MM.1S (cell line): Measurements from ENCODE around the gene CELSR3.

Experiments
- DNase-seq: peaks from one replicate; pipeline ENCODE4 v3.0.0-alpha.2; 2015
- H2AFZ ChIP-seq: fragments of 300-600 bp; sonication (generic); 2 replicates; pipeline ENCODE4 v1.6.0; 2016; ENCODE audit warnings: antibody characterized with exemption, low read length
- H3F3A ChIP-seq: fragments of 300-600 bp; sonication (generic); 2 replicates; pipeline ENCODE4 v1.6.1; 2016; ENCODE audit warnings: mild to moderate bottlenecking, antibody characterized with exemption, low read length, moderate library complexity, mixed read lengths; ENCODE audit not compliant: insufficient read depth
- H3K27ac ChIP-seq: fragments of 300-600 bp; sonication (generic); 2 replicates; pipeline ENCODE4 v1.5.1; 2016; ENCODE audit warnings: mild to moderate bottlenecking, low read length
- H3K27me3 ChIP-seq: fragments of 300-600 bp; sonication (generic); replicated peaks from 2 replicates; pipeline ENCODE4 v1.6.0; 2016; ENCODE audit warnings: low read length; ENCODE audit not compliant: insufficient read depth
- H3K36me3 ChIP-seq: fragments of 300-600 bp; sonication (generic); replicated peaks from 2 replicates; pipeline ENCODE4 v1.6.1; 2016; ENCODE audit warnings: mild to moderate bottlenecking, low read length, mixed read lengths; ENCODE audit not compliant: insufficient read depth
- H3K4me1 ChIP-seq: fragments of 300-600 bp; sonication (generic); 2 replicates; pipeline ENCODE4 v1.6.1; 2016; ENCODE audit warnings: low read length, mixed read lengths
- H3K4me2 ChIP-seq: fragments of 300-600 bp; sonication (generic); 2 replicates; pipeline ENCODE4 v1.6.0; 2016; ENCODE audit warnings: low read depth, low read length
- H3K4me3 ChIP-seq: fragments of 300-600 bp; sonication (generic); 2 replicates; pipeline ENCODE4 v1.5.1; 2016; ENCODE audit warnings: low read length, mixed read lengths
- H3K79me2 ChIP-seq: fragments of 300-600 bp; sonication (generic); 2 replicates; pipeline ENCODE4 v1.6.1; 2016; ENCODE audit warnings: mixed run types, low read length, mixed read lengths
- H3K9ac ChIP-seq: fragments of 300-600 bp; sonication (generic); 2 replicates; pipeline ENCODE4 v1.6.1; 2016; ENCODE audit warnings: low read length, mixed read lengths
- H3K9me2 ChIP-seq: fragments of 300-600 bp; sonication (generic); replicated peaks from 2 replicates; pipeline ENCODE4 v1.6.1; 2016; ENCODE audit warnings: mild to moderate bottlenecking, low read length, mixed read lengths; ENCODE audit not compliant: insufficient read depth
- H3K9me3 ChIP-seq: fragments of 300-600 bp; sonication (generic); replicated peaks from 2 replicates; pipeline ENCODE4 v1.6.1; 2016; ENCODE audit warnings: mild to moderate bottlenecking, low read length, mixed read lengths; ENCODE audit not compliant: insufficient read depth
- H4K20me1 ChIP-seq: fragments of 300-600 bp; sonication (generic); 2 replicates; pipeline ENCODE4 v1.6.1; 2016; ENCODE audit warnings: mild to moderate bottlenecking, low read length, moderate library complexity, mixed read lengths; ENCODE audit not compliant: insufficient read depth
- EZH2 ChIP-seq: fragments of 300-600 bp; sonication (generic); optimal IDR thresholded peaks from 2 replicates; pipeline ENCODE3; 2017; ENCODE audit warnings: low read depth, mild to moderate bottlenecking, antibody characterized with exemption, low read length, mixed read lengths
- EZH2phosphoT487 ChIP-seq: fragments of 300-600 bp; sonication (generic); IDR thresholded peaks from 2 replicates; pipeline ENCODE4 v1.6.1; 2018; ENCODE audit warnings: antibody characterized with exemption, low read length
- TF ChIP-seq, protein P1 (sequence below): fragments of 300-600 bp; sonication (generic); IDR thresholded peaks from 2 replicates; pipeline ENCODE4 v1.5.1; 2016; ENCODE audit warnings: antibody characterized with exemption, low read length, mixed read lengths

The CELSR3 gene

DNA sequence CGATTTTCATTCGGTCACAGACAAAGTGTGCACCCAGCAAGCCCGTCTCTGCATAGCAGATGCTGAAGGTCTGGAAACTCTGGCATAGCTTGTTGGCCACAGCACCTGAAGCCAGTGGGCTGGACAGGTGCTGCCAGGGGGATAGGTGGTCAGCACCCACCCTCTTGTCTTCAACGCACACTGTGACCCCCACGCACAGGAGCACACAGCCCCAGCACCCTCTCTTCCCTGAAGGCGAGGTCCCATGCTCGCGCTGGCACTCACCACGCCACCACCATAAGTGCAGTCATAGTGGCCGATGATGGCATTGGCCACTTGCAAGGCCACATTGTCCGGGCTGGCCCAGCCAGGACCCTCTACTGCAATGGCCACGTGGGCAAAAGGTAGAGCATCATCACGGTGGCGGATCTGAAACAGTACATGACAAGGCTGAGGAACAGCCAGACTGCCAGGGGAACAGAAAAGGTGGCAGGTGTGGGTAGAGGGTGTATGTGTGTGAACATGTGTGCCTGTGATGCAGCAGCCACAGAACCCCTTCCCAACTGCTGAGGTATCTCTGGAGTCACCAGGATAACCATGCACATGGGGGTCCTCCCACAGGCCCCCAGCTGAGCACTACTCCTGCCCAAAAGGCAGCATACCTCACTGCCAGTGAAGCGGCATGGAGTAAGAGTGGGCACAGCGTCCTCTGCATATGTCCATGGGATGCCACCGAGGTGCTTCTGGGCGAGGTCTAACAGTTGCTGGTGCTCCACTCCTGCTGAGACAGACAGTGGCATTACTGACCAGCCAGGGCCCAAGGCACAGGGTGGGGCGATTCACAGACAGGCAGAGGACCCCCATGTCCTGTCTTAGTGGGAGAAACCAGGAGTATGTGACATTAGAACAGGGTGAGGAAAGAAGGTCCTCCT is 61.7 kb downstream of the CELSR3 start:
- Histone ChIP-seq H3K9me3 (no peaks in the 10 kb centered on the region), H3K79me2 (peaks cover 9% of the 10 kb centered on the region; the same call in 1 of the 2 replicates), H3K4me3 (no peak overlapping the region), H2AFZ (no peak overlapping the region), H3F3A (no peaks in the 10 kb centered on the region), H3K4me1 (no peaks in the 10 kb centered on the region), H3K4me2 (no peak overlapping the region), H3K9ac (no peak overlapping the region), H3K9me2 (no peaks in the 10 kb centered on the region), H3K27me3 (no peaks in the 10 kb centered on the region), H3K36me3 (no peaks in the 10 kb centered on the region; the same call in 1 of the 2 replicates), H3K27ac (no peak overlapping the region), H4K20me1 (no peaks in the 10 kb centered on the region)
- DNase-seq: no peak
- TF ChIP-seq, protein P1, sequence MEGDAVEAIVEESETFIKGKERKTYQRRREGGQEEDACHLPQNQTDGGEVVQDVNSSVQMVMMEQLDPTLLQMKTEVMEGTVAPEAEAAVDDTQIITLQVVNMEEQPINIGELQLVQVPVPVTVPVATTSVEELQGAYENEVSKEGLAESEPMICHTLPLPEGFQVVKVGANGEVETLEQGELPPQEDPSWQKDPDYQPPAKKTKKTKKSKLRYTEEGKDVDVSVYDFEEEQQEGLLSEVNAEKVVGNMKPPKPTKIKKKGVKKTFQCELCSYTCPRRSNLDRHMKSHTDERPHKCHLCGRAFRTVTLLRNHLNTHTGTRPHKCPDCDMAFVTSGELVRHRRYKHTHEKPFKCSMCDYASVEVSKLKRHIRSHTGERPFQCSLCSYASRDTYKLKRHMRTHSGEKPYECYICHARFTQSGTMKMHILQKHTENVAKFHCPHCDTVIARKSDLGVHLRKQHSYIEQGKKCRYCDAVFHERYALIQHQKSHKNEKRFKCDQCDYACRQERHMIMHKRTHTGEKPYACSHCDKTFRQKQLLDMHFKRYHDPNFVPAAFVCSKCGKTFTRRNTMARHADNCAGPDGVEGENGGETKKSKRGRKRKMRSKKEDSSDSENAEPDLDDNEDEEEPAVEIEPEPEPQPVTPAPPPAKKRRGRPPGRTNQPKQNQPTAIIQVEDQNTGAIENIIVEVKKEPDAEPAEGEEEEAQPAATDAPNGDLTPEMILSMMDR: no peak
- TF ChIP-seq EZH2phosphoT487 (no peak), EZH2 (no peak)

DNA sequence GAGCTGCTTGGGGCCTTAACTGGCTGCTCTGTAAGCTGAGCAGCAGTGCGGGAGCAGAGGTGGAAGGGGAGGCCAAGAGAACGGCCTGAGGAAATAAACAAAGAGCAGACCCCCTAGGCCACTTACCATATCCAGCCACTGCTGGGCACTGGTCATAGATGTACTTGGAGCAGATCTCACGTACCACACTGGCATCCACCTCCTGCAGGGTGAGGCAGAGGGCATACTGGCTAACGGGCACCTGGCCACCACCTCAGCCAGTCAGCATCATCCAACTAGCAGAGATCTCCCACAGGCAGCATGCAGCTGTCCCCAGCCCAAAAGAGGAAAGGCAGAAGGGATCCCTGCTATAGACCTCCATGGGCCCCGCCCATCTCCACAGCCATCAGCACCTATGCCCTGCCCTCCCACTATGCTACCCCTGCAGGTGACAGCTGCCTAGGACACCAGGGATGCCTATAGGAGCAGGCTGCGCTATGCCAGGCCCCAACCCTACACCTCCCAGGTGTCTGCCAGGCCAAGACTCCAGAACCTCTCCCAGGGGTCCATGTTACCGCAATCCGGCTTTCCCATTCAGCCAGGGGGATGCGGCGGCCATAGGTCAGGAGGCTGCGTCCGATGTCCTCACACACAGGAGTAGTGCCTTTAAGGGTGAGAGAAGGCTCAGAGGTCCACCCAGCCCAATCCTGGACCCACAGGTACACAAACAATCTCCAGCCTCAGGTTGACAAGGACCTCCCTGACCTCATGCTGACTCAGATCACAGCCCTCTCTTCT is 63.0 kb downstream of the CELSR3 start:
- Histone ChIP-seq H3K36me3 (no peaks in the 10 kb centered on the region; the same call in 1 of the 2 replicates), H3K4me3 (no peak overlapping the region), H3K27ac (no peak overlapping the region), H3K79me2 (no peaks in the 10 kb centered on the region), H3K27me3 (peaks cover under 1% of the 10 kb centered on the region; the same call in 1 of the 2 replicates), H3K9ac (no peak overlapping the region), H3K9me2 (no peaks in the 10 kb centered on the region), H3K9me3 (no peaks in the 10 kb centered on the region), H2AFZ (no peak overlapping the region), H4K20me1 (no peaks in the 10 kb centered on the region), H3F3A (no peaks in the 10 kb centered on the region), H3K4me1 (no peaks in the 10 kb centered on the region), H3K4me2 (no peak overlapping the region)
- TF ChIP-seq EZH2 (no peak), EZH2phosphoT487 (no peak)
- TF ChIP-seq, protein P1: no peak
- no peak for DNase-seq

DNA sequence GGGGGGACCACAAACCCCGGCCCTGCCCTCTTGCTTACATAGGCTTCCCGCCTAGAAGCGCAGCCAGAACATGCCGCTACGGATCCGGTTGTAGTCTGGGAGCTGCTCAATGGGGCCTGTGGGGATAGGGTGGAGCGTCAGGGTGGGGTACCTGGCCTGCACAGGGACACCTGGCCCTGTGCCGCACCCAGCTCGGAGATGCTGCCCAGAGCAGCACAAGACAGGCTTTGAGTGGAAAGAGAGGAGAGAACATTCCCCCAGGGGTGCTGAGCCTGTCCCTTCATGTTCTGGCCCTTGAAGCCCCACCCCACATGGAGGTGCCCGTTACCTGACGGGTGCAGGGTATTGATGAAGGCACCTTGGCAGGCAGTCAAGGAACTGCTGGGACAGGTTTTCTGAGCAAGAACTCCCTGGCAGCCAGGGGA is 63.6 kb downstream of the CELSR3 start:
- DNase-seq: no peak
- H3K4me2 ChIP-seq: no peak overlapping the region
- no peak overlapping the region for H3K9ac ChIP-seq
- H3K27me3 ChIP-seq: peaks cover 7% of the 10 kb centered on the region
- no peak overlapping the region for H2AFZ ChIP-seq
- H3K27ac ChIP-seq: no peak overlapping the region
- no peaks in the 10 kb centered on the region for H3F3A ChIP-seq
- no peaks in the 10 kb centered on the region for H3K9me3 ChIP-seq
- no peak overlapping the region for H3K4me3 ChIP-seq
- H3K79me2 ChIP-seq: no peaks in the 10 kb centered on the region
- H3K4me1 ChIP-seq: no peaks in the 10 kb centered on the region
- no peaks in the 10 kb centered on the region for H4K20me1 ChIP-seq
- no peaks in the 10 kb centered on the region for H3K36me3 ChIP-seq
- no peak for TF ChIP-seq EZH2
- no peak for TF ChIP-seq EZH2phosphoT487
- TF ChIP-seq, protein P1: no peak
- no peaks in the 10 kb centered on the region for H3K9me2 ChIP-seq
